Activated naive CD8-positive, alpha-beta T cell treated with anti-CD3 and anti-CD28 coated beads, Interleukin-2, amount 50 U/mL, for 24 hours (primary cell): ENCODE measurements around the gene PGBD5.

ENCODE experiments used
- ATAC-seq: fragments of 150-1000 bp; cut with Tn5 transposase; one replicate; pipeline ENCODE4 v1.10.0; 2021
- DNase-seq: peaks from one replicate; pipeline ENCODE4 v3.0.0; 2021
- H3K27ac Mint-ChIP-seq: one replicate; pipeline ENCODE4 v1.8.0; 2021; ENCODE audit warnings: mild to moderate bottlenecking, mixed read lengths
- H3K27me3 Mint-ChIP-seq: one replicate; pipeline ENCODE4 v1.8.0; 2021; ENCODE audit warnings: mixed read lengths
- H3K36me3 Mint-ChIP-seq: one replicate; pipeline ENCODE4 v1.8.0; 2021; ENCODE audit warnings: low read depth, mixed read lengths
- H3K4me1 Mint-ChIP-seq: one replicate; pipeline ENCODE4 v1.8.0; 2021; ENCODE audit warnings: mixed read lengths
- H3K4me3 Mint-ChIP-seq: one replicate; pipeline ENCODE4 v1.8.0; 2021; ENCODE audit warnings: mild to moderate bottlenecking, moderate library complexity, mixed read lengths
- H3K9me3 Mint-ChIP-seq: one replicate; pipeline ENCODE4 v1.8.0; 2021; ENCODE audit warnings: mixed read lengths

The PGBD5 gene

GRCh38 chr1:230270559-230271281 is 155.4 kb downstream of the PGBD5 start:
- peak; percentile 93 for ATAC-seq
- Mint-ChIP-seq H3K27ac (peak overlapping the region; percentile 93), H3K4me3 (peak overlapping the region; percentile 36), H3K36me3 (peaks cover 24% of the 10 kb centered on the region), H3K9me3 (no peaks in the 10 kb centered on the region), H3K27me3 (no peaks in the 10 kb centered on the region), H3K4me1 (peaks cover 56% of the 10 kb centered on the region)
- DNase-seq: peak; percentile 33

GRCh38 chr1:230270185-230270558 is 156.0 kb downstream of the PGBD5 start:
- Mint-ChIP-seq H3K36me3 (peaks cover 24% of the 10 kb centered on the region), H3K4me3 (peak overlapping the region; percentile 25), H3K9me3 (no peaks in the 10 kb centered on the region), H3K27ac (peak overlapping the region; percentile 93), H3K27me3 (no peaks in the 10 kb centered on the region), H3K4me1 (peaks cover 56% of the 10 kb centered on the region)
- DNase-seq (peak; percentile 24), ATAC-seq (no peak)

DNA sequence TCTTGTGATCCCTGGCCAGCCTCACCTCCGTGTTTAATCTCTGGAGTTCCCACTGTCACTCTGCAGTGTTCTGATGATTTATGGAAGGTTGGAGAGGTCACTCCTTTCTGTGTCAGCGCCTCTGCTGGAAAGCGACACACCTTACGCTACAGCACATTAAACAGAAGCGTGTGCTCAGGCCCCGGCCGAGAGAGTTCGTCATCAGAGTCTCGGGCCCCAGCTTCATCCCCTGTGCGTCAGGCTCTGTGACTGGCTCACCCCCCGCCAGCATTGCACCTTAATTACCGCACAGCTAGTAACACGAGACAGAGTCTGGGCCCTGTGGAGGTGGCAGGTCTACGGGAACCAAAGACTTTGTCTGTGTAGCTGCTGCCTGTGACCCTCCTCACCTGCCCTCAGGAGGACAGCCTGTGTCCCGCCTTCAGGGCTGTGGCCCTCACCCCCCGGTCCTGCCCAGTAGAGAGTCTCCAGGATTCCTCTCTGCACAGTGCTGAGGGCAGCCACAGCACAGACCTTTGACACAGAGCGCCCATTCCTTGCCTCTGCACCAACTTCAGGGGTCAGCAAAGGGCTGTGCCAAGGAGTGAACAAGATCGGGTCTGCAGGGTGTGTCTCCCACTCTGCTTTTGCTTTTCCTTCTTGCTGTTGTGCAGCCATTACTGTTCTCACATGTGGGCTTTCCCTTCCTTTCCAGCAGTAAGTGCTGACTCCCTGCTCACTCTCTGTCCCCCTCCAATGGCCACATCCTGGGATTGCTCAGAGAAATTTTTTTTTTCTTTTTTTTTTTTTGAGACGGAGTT is 157.6 kb downstream of the PGBD5 start:
- ATAC-seq: no peak
- Mint-ChIP-seq H3K4me1 (peaks cover 44% of the 10 kb centered on the region), H3K27me3 (no peaks in the 10 kb centered on the region), H3K9me3 (no peaks in the 10 kb centered on the region), H3K27ac (peak overlapping the region; percentile 35), H3K4me3 (no peak overlapping the region), H3K36me3 (peaks cover 27% of the 10 kb centered on the region)
- DNase-seq: no peak

DNA sequence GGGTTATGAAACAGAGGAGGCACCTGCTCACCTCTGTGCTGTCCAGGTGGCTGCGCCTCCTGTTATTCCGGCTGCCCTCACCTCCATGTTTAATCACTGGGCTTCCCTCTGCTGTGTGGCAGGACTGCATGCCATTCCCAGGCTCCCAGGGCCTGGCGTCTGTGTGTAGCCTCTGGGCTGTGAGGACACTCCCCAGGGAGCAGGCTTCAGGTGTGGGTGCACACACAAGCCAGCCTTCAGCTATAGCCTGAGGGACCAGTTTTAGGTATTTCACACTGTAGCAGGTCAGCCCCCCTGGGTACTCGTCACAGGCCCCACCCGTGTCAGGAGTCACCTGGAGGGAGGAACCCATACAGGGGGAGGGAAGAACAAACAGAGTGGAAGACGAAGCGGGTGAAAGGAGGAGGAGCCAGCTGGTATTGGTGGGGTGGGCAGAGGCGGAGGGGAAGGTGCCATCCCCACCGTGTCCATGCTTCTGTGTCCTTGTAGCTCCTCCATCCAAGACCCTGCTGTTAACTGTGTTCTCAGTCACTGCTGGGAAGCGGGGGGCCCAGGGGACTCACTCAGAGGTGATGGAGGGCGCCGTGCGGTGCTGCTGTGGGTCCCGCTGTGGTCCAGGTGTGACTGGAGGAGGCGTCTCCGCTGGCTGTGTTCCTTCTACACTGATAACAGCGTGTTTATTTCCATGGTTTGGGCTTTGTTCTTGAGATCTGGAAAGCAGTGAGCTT is 158.6 kb downstream of the PGBD5 start:
- H3K4me1 Mint-ChIP-seq: peaks cover 34% of the 10 kb centered on the region
- H3K27me3 Mint-ChIP-seq: no peaks in the 10 kb centered on the region
- H3K4me3 Mint-ChIP-seq: no peak overlapping the region

GRCh38 chr1:230266456-230266855 is 159.7 kb downstream of the PGBD5 start:
- peaks cover 27% of the 10 kb centered on the region for H3K36me3 Mint-ChIP-seq
- H3K27ac Mint-ChIP-seq: no peak overlapping the region
- no peaks in the 10 kb centered on the region for H3K27me3 Mint-ChIP-seq

More for the DNA sequence above, 158.6 kb downstream of the PGBD5 start:
- Mint-ChIP-seq H3K9me3 (no peaks in the 10 kb centered on the region), H3K27ac (peak overlapping the region; percentile 4), H3K36me3 (peaks cover 30% of the 10 kb centered on the region)
- DNase-seq (no peak), ATAC-seq (no peak)

GRCh38 chr1:230265200-230266115 is 160.7 kb downstream of the PGBD5 start:
- H3K4me1 Mint-ChIP-seq: peaks cover 18% of the 10 kb centered on the region
- H3K4me3 Mint-ChIP-seq: no peak overlapping the region
- H3K27me3 Mint-ChIP-seq: no peaks in the 10 kb centered on the region
- DNase-seq (no peak), ATAC-seq (no peak)
- H3K36me3 Mint-ChIP-seq: peaks cover 22% of the 10 kb centered on the region
- H3K27ac Mint-ChIP-seq: no peak overlapping the region
- no peaks in the 10 kb centered on the region for H3K9me3 Mint-ChIP-seq

More at GRCh38 chr1:230266456-230266855, 159.7 kb downstream of the PGBD5 start:
- Mint-ChIP-seq H3K4me3 (no peak overlapping the region), H3K9me3 (no peaks in the 10 kb centered on the region), H3K4me1 (peaks cover 25% of the 10 kb centered on the region)
- ATAC-seq: no peak
- DNase-seq: no peak
